RWPE1 (cell line): Measurements from ENCODE around the gene CEP104.
A peak's percentile ranks its signal among the peaks of the same experiment; 100 is the strongest.

ENCODE experiments used
- CTCF ChIA-PET: fragments of 350-600 bp; sonication (Branson Sonifier 250); formaldehyde crosslinking; extraction: SDS; loops from one replicate; lab custom pipeline; 2021; lab: Yijun Ruan, JAX
- POLR2A ChIA-PET: fragments of 400-600 bp; formaldehyde crosslinking; extraction: SDS; loops from one replicate; lab custom pipeline; 2020; ENCODE audit warnings: antibody characterized with exemption; ENCODE audit not compliant: low non-redundant PET; lab: Yijun Ruan, JAX
- DNase-seq: peaks from one replicate; pipeline ENCODE4 v3.0.0; 2012; ENCODE audit warnings: low spot score
- H3K27ac ChIP-seq: fragments of 450-650 bp; 2 replicates; pipeline ENCODE4 v1.5.1; 2017
- TF ChIP-seq, protein P1 (sequence below): fragments of 450-650 bp; conservative IDR thresholded peaks from 2 replicates; pipeline ENCODE4 v1.5.1; 2017; ENCODE audit warnings: low read depth, mild to moderate bottlenecking

Gene CEP104

DNA sequence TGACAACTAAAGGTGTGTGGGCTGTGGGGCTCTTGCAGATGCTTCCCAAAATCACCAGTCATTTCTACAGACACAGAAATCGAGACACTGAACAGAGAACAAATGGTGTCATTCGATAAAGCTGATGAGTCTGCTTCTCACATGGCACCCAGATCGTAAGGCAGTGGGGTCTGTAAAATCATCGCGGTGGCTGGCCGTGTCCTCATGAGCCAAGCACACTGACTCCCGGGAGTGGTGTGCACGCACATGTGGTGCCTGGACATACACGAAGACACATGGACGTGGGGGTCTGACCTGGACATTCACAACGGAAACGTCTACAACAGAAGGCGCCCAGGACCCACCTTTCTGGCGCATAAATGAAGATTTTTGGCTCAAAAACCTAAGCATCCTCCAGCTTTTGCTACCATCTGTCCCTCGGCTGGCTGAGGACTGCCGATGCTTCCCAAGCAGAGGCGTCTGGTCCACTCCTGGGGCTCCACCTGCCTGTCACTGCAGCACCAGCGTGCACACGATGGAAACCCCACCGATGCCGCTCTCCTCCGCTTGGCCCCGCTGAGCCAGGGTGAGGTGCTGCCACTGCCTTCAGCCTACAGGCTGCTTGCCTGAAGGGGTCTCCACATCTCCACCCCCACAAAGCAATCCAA, 77.6 kb downstream of the CEP104 start:
- DNase-seq = no peak
- POLR2A ChIA-PET = no interaction called here

DNA sequence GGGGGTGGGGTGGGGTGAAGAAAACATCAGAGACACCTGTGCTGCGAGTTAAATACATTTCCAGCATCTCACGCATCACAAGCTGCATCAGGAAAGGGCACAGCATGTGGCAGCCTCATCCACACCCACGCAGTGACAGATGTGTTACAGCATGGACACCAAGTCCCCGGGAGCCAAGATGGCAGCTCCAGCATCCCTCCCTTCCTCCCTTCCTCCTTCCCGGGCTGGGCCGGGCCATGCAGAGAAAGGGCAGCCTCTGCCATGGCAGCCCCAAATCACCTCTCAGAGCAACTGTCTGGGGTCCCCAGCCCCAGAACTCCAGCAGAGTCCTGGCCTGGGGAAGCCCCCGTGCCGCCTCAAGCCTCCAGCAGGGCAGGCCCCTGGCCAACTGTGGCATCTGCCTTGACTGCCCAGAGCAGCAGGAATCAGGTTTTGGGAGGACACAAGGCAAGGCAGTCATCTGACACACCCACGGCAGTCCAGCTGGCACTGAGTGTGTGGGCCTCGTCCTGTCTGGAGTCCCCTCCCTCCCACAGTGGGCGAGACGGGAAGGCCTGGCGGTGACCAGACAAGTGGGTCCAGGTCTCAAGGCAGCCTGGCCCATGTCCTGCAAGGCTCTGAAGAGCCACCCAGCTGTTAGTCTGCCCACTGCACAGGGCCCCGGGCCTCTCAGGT, 78.3 kb downstream of the CEP104 start:
- TF ChIP-seq, protein P1, sequence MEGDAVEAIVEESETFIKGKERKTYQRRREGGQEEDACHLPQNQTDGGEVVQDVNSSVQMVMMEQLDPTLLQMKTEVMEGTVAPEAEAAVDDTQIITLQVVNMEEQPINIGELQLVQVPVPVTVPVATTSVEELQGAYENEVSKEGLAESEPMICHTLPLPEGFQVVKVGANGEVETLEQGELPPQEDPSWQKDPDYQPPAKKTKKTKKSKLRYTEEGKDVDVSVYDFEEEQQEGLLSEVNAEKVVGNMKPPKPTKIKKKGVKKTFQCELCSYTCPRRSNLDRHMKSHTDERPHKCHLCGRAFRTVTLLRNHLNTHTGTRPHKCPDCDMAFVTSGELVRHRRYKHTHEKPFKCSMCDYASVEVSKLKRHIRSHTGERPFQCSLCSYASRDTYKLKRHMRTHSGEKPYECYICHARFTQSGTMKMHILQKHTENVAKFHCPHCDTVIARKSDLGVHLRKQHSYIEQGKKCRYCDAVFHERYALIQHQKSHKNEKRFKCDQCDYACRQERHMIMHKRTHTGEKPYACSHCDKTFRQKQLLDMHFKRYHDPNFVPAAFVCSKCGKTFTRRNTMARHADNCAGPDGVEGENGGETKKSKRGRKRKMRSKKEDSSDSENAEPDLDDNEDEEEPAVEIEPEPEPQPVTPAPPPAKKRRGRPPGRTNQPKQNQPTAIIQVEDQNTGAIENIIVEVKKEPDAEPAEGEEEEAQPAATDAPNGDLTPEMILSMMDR = no peak
- DNase-seq = no peak
- ChIA-PET POLR2A (interaction anchor here (0.6 kb wide), 1 partner anchor 21 kb away, joined by 8 read pairs; no protein-coding TSS in a partner anchor), CTCF (interaction anchor here (0.6 kb wide), 1 partner anchor 133 kb away, joined by 5 read pairs; no protein-coding TSS in a partner anchor)
- H3K27ac ChIP-seq = peak overlapping the region; percentile 38

More for the DNA sequence above, 77.6 kb downstream of the CEP104 start:
- H3K27ac ChIP-seq = peak overlapping the region; percentile 38
- CTCF ChIA-PET = no interaction called here
- TF ChIP-seq, protein P1 = no peak

DNA sequence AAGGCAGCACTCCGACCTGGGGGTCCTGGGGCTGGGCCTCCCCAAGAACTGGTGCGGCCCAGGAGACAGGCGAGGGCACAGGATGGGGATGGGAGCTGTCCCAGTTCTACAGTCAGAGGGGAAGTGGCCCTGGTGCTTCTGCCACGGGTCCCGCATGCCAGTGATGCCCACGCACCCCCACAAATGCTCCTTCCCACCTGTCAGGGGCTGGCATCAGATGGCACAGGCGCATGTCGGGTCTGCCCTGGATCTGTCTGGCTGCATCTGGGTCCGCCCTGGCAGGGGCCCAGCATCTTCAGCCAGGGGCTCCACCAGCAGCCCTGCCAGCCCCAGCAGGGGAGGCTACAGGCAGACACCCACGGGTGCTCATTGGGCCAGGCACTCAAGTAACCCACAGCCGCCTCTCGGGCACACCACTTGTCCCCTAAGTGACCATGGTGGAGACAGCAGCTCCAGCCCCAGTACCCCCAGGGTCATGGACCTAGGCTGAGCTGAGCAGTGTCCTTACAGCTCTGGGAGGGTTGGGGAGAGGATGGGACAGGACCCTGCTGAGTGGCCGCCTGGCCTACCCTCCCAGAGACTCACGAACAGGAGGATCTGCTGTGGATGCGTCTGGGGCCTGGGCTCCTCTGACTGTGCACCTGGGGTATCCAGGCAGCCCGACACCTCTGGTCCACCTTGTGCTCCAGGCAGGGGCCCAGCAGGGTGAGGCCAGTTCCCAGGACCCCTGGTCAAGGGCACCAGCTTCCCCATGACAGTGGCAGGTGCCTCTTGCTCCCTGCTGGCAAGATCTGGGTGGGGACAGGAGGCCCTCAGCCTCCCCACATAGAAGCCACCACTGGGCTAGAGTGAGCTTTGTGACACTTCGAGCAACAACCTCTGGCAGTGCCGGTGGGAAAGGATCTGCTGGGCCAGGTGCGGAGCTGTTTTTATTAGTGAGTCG, 79.1 kb downstream of the CEP104 start:
- DNase-seq = no peak
- POLR2A ChIA-PET = interaction anchor here (0.6 kb wide), 1 partner anchor 20 kb away, joined by 8 read pairs; no protein-coding TSS in a partner anchor
- CTCF ChIA-PET = interaction anchor here (0.6 kb wide), 1 partner anchor 133 kb away, joined by 5 read pairs; no protein-coding TSS in a partner anchor
- H3K27ac ChIP-seq = peak overlapping the region; percentile 25
- TF ChIP-seq, protein P1 = no peak

DNA sequence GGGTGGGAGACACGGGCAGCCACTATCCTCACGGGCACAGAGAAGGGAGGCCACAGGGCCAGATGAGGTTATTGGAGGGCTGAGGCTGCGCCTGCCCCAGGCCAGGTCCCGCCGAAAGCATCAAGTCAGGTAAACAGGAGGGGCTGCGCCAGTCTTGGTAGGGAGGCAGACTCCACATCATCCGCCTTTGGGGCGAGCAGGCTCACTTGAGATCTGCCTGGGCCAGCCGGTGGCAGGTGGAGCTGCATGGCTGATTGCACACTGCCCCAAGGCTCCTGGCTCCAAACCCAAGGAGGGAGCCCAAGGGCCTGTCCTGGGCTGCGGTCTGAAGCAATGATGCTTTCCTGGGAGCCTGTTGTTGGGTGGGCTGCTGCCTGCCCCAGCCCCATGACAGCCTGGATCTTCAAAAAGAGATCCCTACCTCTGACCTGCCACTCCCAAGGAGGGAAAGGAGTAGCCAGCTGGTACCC, 79.9 kb downstream of the CEP104 start:
- peak overlapping the region; percentile 25 for H3K27ac ChIP-seq
- ChIA-PET CTCF (no interaction called here), POLR2A (no interaction called here)
- TF ChIP-seq, protein P1 = no peak
- no peak for DNase-seq

DNA sequence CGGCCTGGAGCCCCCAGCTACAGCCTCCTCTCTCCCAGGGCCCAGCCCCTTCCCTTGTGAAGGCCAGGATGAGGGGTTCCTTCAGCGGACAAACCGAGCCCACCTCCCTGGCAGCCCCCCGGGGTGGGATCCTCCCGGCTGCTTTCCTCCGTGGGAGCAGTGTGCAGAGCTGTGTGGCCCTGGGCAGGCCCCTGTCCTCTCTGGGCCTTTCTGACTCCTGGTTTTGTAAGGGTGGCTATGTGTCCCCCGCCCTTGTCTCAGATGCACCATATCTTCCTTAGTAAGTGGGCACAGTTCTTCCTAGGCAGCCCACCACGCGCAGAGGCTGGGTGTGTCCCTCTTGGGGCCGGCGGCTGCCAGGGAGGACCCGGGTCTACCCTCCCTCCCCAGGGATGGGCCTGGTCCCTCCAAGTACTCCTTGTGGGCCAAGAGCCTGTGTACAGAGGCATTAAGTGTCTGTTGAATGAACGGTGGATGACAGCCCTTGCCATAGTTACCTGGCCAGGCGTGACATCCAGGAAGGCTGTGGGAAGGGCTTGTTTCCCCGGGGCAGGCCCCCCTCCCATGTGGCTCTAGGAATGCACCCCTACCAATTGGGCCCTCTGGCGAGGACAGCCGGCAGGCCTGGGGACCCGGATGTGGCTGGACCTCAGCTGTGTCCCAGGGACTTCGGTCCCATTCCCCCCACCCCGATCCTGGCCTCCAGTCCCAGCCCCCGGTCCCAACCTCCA, 80.6 kb downstream of the CEP104 start:
- TF ChIP-seq, protein P1 = no peak
- H3K27ac ChIP-seq = peak overlapping the region; percentile 25
- CTCF ChIA-PET = no interaction called here

More for the DNA sequence above, 80.6 kb downstream of the CEP104 start:
- no peak for DNase-seq
- POLR2A ChIA-PET = no interaction called here
